ENCODE data around the gene TMEFF2.

The TMEFF2 gene

GRCh38 chr2:192010073-192010472, 184.7 kb downstream of the TMEFF2 start:
- DNase-seq (ENCODE audit: low read depth): no peak

- DNase-seq (ENCODE audit: low read depth): no peak
These were observed 187.0 kb downstream of the TMEFF2 start for GRCh38 chr2:192007581-192008228.

DNA sequence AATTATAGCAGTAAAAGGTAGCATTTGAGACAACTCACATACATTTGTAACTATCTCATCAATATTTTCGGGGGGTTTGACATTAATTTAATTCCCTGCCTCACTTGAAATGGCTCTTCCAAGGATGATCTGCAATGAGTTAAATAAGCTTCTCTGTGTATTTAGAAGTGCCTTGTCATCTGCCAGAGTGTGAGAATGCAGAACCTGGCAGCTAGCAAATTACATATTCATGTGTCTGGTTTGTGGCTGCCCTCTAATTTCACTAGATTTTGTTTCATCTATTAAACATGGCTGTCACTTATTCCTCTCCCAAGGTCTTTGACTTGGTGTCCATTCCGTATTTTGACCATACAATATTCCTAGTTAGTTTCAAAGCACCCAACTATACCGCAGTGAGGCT, 189.5 kb downstream of the TMEFF2 start:
- no peak for DNase-seq (ENCODE audit: low read depth)

DNA sequence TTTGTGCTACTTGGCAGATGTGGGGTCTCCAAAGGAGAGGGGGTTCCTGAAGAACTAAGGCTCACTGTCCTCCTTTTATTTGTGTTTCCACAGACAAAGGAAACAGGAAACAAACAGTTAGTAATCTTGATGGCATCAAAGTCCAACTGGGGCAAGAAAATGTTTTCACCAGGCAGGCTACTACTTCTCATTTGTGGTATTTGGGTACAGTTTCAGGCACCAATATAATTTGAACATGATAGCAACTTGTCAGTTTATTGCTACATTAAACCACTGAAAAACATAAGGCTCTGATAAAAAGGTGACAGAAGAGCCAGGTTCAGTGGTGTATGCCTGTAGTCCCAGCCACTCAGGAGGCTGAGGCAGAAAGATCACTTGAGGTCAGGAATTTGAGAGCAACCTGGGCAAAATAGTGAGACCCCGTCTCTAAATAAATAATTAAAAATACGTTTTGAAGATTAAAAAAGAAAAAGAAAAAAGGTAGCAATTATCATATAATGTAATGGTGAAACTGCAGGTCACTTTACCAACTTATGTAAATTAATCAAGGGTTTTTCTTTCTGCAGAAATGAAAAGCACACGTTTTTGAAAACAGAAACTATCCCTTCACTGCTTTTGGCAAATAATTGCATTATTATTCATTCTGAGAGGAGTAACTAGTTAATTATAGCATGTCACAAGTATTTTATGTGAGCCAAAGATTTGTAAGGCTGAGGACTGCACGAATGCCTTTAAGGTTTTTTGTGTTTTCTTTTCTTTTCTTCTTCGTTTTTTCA, 190.4 kb downstream of the TMEFF2 start:
- no peak for DNase-seq (ENCODE audit: low read depth)

- no peak for DNase-seq (ENCODE audit: low read depth)
These were observed 192.3 kb downstream of the TMEFF2 start for GRCh38 chr2:192002418-192002817.

DNA sequence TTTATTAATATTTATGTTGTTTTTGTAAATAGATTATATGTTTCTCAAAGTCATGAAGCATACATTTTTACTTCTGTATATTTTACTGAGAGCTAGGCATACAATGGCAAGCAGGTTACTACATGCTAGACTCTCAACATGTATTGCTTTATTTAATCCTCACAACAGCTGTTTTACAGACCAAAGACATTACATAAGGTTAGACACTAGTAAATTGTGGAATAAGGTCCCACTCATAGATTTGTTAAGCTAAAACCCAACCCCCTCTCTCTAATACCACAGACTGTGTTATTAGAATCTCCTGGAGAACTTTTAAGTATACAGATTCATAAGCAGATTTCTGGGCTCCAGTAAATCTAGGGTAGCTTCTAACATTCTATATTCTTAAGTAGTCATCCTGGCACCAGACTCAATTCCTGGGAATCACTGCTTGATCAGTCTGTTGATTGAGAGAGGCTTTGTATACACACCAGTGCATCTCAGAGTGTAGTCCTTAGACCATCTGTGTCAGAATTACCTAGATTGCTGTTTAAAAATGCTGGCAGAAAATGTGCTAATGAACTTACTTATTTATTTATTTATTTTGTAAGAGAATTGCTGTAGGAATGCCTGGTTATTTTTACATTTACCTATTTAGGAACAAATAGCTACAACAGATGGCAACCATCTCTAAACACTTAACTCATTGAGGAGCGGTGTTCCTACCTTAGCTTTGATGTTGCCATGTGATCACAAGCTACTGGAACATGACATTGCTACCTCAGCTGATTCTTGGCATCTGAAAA, 194.3 kb downstream of the TMEFF2 start:
- DNase-seq (ENCODE audit: low read depth): no peak

- DNase-seq (ENCODE audit: low read depth): no peak
These were observed 195.5 kb downstream of the TMEFF2 start for GRCh38 chr2:191999101-191999841.

DNA sequence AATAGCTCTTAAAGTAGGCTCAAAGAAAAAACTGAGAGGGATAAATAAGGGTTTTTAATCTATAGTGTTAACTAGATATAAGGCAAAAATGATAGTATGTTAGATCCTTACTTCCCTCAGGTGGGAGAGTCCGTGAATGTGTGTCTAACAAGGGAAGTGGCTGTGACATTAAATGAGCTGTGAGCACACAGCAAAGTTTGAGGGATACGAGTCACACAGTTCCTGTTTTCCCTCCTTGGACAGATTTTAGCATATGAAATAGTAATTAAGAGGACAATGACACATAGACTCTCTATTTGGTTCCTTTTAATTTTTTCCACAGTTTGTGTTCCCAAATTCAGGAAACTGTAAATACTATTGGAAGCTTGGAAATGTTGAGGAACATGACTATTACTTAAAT, 199.4 kb downstream of the TMEFF2 start:
- no peak for DNase-seq (ENCODE audit: low read depth)

- DNase-seq (ENCODE audit: low read depth): no peak
These were observed 200.0 kb downstream of the TMEFF2 start for GRCh38 chr2:191994749-191995148.

DNA sequence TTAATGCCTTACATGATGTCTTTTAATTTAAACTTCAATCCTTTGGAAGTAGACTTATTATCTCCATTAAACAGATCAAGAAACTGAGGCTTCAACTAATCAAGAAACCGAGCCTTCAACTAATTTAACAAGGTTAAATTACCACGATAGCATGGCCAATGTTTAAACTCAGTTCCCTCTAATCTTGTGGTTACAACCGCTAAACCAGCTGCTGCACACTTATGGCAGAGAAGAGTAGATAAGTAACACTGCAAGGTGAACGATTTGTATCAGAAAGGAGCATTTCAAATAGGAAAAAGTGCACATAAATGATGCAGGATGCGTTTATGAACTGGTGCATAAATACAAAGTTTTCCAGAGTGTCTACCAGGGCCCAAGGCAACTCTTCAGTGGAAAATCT, 203.3 kb downstream of the TMEFF2 start:
- no peak for DNase-seq (ENCODE audit: low read depth)

DNA sequence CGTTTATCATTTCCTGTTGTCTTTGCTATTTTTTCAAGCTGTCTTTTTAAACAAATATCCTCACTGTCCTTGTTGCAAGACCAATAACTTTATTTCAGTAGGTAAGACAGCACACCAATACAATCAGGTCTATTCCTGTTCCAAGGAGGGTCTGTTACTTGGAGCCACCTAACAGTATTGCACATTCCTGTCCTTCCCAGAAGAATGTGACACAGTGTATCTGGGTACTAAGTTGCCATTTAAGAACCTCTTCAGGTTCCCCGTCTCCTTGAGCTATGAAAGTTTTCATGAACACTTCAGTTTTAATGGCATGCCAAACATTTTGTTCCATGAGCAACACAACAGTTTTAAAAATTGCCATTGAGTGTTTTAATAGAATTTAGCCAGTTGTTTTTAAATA, 209.0 kb downstream of the TMEFF2 start:
- no peak for DNase-seq (ENCODE audit: low read depth)

GRCh38 chr2:191983591-191983990, 211.1 kb downstream of the TMEFF2 start:
- DNase-seq (ENCODE audit: low read depth): no peak

DNA sequence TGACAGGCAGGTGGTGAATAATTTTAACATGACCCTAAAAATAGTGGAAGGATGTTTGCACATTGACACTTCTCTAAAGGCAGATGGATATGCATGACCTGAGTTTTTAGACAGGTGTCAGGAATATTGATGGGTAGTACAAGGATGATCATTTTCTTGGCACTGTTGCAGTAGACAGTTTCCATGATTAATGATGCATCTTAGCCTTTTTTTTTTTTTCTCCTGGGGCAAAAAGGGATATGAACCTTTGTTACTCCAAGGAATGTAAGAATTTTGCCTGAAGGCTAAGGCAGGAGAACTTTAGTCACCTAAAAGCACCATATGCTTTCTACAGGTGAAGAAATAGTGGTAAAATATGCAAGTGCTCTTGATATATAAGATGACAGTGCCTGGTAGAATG, 211.5 kb downstream of the TMEFF2 start:
- no peak for DNase-seq (ENCODE audit: low read depth)

- DNase-seq (ENCODE audit: low read depth): no peak
These were observed 213.0 kb downstream of the TMEFF2 start for GRCh38 chr2:191981706-191982105.

DNA sequence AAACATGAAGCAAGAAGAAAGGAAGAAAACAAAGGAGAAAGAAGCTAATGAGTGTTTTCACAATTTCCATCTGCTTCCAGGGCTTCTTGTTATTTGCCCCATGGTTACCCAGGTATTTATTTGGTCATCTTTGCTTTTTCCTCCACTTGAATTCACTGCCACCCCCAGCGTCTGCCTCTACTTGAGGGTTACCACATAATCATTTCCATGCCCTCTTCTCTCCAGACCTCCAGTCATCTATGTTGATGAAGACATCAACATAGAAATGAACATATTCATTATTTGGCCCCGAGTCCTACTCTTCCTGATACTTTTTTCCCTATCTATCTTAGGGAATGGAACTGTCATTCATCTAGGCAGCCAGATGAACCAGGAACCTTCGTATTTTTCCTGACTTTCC, 214.2 kb downstream of the TMEFF2 start:
- no peak for DNase-seq (ENCODE audit: low read depth)

DNA sequence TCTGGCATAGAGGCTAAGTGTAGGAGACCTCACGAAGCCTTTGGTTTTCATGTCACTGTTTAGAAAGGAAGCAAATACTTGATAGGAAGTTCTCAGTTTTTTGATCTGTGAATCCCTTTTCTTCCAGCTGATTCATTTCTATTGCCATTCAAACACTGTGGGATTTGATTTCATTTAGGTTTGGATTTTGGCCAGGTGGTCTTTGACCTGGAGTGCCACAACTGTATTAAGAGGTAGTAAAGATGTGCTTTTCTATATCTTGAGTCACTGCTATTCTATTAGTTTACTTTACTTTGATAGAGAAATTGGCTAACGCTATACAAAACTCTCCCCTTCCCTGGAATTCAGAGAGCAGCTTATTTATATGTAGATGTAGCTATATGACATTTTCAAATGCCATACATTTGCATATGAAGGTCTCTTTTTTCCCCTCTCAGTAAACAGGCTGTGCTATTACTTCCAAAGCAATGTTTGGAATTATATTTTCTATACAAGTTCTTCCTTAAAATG, 215.5 kb downstream of the TMEFF2 start:
- DNase-seq (ENCODE audit: low read depth): no peak

GRCh38 chr2:191977754-191978153, 217.0 kb downstream of the TMEFF2 start:
- no peak for DNase-seq (ENCODE audit: low read depth)

- DNase-seq (ENCODE audit: low read depth): no peak
These were observed 218.3 kb downstream of the TMEFF2 start for GRCh38 chr2:191976436-191976835.

GRCh38 chr2:191974676-191975075, 220.1 kb downstream of the TMEFF2 start:
- DNase-seq (ENCODE audit: low read depth): no peak

- no peak for DNase-seq (ENCODE audit: low read depth)
These were observed 223.9 kb downstream of the TMEFF2 start for GRCh38 chr2:191970867-191971266.

GRCh38 chr2:191968120-191968519, 226.6 kb downstream of the TMEFF2 start:
- DNase-seq (ENCODE audit: low read depth): no peak

- DNase-seq (ENCODE audit: low read depth): no peak
These were observed 229.0 kb downstream of the TMEFF2 start for GRCh38 chr2:191965733-191966132.
